Inflammatory macrophage treated with lipopolysaccharide for 1 hour (primary cell): ENCODE results near the gene FAM222A.
A peak's percentile ranks its signal among the peaks of the same experiment; 100 is the strongest.

Experiments
- DNase-seq, 2 donors: peaks; one replicate each; pipeline ENCODE4 v3.0.0-alpha.2; 2020 to 2022

FAM222A gene

GRCh38 chr12:109778684-109779083 is 65.1 kb downstream of the FAM222A start:
- DNase-seq: no peak

- DNase-seq: peak in 1 of 2 donors; percentile 12
Observed at GRCh38 chr12:109779382-109779781, 65.8 kb downstream of the FAM222A start.

GRCh38 chr12:109781668-109782325 is 68.2 kb downstream of the FAM222A start:
- DNase-seq: peak in 1 of 2 donors; percentile 12

- DNase-seq: no peak
Observed at GRCh38 chr12:109782326-109782703, 68.7 kb downstream of the FAM222A start.

- DNase-seq: no peak
Observed at GRCh38 chr12:109783135-109783964, 69.7 kb downstream of the FAM222A start.

- no peak for DNase-seq
Observed at GRCh38 chr12:109783965-109784244, 70.3 kb downstream of the FAM222A start.

GRCh38 chr12:109785854-109786253 is 72.2 kb downstream of the FAM222A start:
- no peak for DNase-seq

- DNase-seq: no peak
Observed at GRCh38 chr12:109786799-109787198, 73.2 kb downstream of the FAM222A start.

- no peak for DNase-seq
Observed at GRCh38 chr12:109789526-109790048, 76.0 kb downstream of the FAM222A start.

GRCh38 chr12:109792992-109793391 is 79.4 kb downstream of the FAM222A start:
- DNase-seq: no peak

GRCh38 chr12:109793411-109793810 is 79.8 kb downstream of the FAM222A start:
- DNase-seq: no peak

GRCh38 chr12:109793826-109794501 is 80.3 kb downstream of the FAM222A start:
- DNase-seq: no peak

- no peak for DNase-seq
Observed at GRCh38 chr12:109795023-109795422, 81.4 kb downstream of the FAM222A start.

- DNase-seq: no peak
Observed at GRCh38 chr12:109796057-109796456, 82.4 kb downstream of the FAM222A start.

GRCh38 chr12:109797905-109798669 is 84.5 kb downstream of the FAM222A start:
- no peak for DNase-seq

GRCh38 chr12:109798691-109799090 is 85.1 kb downstream of the FAM222A start:
- no peak for DNase-seq

GRCh38 chr12:109800536-109800935 is 86.9 kb downstream of the FAM222A start:
- no peak for DNase-seq

GRCh38 chr12:109802828-109803227 is 89.2 kb downstream of the FAM222A start:
- no peak for DNase-seq

GRCh38 chr12:109803678-109804077 is 90.1 kb downstream of the FAM222A start:
- DNase-seq: no peak

- peak; percentile 25 to 87 for DNase-seq
Observed at GRCh38 chr12:109804820-109805761, 91.5 kb downstream of the FAM222A start.

GRCh38 chr12:109807954-109808643 is 94.5 kb downstream of the FAM222A start:
- DNase-seq: no peak
